PC-3 (cell line): ENCODE measurements around the gene ARHGEF7.

Experiments used
- EZH2 ChIP-seq: fragments of 300-600 bp; sonication (generic); IDR thresholded peaks from one replicate; pipeline ENCODE4 v1.6.1; 2017; ENCODE audit warnings: antibody characterized with exemption, mild to moderate bottlenecking, low read length; ENCODE audit not compliant: unreplicated experiment
- TF ChIP-seq, protein P1 (sequence below): fragments of 300-600 bp; sonication (generic); conservative IDR thresholded peaks from 2 replicates; pipeline ENCODE4 v1.5.1; 2017; ENCODE audit warnings: antibody characterized with exemption, low read depth, mild to moderate bottlenecking, low read length

GRCh38 chr13:111175935-111176334, 60.8 kb downstream of the ARHGEF7 start:
- TF ChIP-seq, protein P1, sequence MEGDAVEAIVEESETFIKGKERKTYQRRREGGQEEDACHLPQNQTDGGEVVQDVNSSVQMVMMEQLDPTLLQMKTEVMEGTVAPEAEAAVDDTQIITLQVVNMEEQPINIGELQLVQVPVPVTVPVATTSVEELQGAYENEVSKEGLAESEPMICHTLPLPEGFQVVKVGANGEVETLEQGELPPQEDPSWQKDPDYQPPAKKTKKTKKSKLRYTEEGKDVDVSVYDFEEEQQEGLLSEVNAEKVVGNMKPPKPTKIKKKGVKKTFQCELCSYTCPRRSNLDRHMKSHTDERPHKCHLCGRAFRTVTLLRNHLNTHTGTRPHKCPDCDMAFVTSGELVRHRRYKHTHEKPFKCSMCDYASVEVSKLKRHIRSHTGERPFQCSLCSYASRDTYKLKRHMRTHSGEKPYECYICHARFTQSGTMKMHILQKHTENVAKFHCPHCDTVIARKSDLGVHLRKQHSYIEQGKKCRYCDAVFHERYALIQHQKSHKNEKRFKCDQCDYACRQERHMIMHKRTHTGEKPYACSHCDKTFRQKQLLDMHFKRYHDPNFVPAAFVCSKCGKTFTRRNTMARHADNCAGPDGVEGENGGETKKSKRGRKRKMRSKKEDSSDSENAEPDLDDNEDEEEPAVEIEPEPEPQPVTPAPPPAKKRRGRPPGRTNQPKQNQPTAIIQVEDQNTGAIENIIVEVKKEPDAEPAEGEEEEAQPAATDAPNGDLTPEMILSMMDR: no peak
- TF ChIP-seq EZH2: no peak
